NCI-H2107 treated with DMSO at 0.1 percent for 48 hours (cell line): ENCODE measurements around the gene NINL.
A peak's percentile ranks its signal among the peaks of the same experiment; 100 is the strongest.

ENCODE experiments used
- DNase-seq: peaks from one replicate; lab custom pipeline; 2025; ENCODE audit not compliant: unreplicated experiment; lab: John Stamatoyannopoulos, UW

Gene NINL

GRCh38 chr20:25437153-25437581 is 148.2 kb downstream of the NINL start:
- no peak for DNase-seq

- DNase-seq: no peak
Observed at GRCh38 chr20:25424536-25424935, 160.8 kb downstream of the NINL start.

GRCh38 chr20:25422032-25422431 is 163.3 kb downstream of the NINL start:
- DNase-seq: no peak

- DNase-seq: no peak
Observed at GRCh38 chr20:25421102-25421501, 164.2 kb downstream of the NINL start.

GRCh38 chr20:25418776-25419175 is 166.6 kb downstream of the NINL start:
- no peak for DNase-seq

GRCh38 chr20:25408890-25409289 is 176.4 kb downstream of the NINL start:
- no peak for DNase-seq

GRCh38 chr20:25408170-25408547 is 177.2 kb downstream of the NINL start:
- no peak for DNase-seq

- DNase-seq: peak; percentile 60
Observed at GRCh38 chr20:25407311-25408169, 177.8 kb downstream of the NINL start, which contains the start of gene GINS1. Gene GINS1 (plus strand): TSS chr20:25407673. CDS start chr20:25407821, 148 bp downstream.
